HUDEP-2 (cell line): Measurements from ENCODE around the gene MIER2.

Experiments
- DNase-seq, 76 experiments: peaks; one replicate each; lab custom pipeline; 2025; ENCODE audit not compliant: unreplicated experiment in 76 of 76; lab: John Stamatoyannopoulos, UW

Gene MIER2

DNA sequence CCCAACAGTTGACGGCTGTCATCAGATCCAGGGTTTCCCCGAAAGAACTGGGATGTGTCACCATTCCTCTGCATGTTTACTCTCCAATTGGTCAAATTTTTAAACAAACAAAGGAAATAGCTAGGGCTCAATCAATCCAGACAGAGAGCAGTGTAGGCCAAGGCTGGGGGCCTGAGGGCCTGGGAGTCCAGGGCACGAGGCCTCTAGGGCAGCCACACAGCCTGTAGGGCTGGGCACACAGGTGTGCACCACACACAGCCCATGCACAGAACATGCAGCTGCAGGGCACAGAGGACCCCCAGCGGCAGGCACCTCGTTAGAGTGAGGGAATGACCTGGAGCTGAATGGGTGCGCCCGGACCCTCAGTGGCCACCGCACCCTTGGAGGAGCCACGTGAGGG is 9.5 kb downstream of the MIER2 start:
- no peak for DNase-seq

DNA sequence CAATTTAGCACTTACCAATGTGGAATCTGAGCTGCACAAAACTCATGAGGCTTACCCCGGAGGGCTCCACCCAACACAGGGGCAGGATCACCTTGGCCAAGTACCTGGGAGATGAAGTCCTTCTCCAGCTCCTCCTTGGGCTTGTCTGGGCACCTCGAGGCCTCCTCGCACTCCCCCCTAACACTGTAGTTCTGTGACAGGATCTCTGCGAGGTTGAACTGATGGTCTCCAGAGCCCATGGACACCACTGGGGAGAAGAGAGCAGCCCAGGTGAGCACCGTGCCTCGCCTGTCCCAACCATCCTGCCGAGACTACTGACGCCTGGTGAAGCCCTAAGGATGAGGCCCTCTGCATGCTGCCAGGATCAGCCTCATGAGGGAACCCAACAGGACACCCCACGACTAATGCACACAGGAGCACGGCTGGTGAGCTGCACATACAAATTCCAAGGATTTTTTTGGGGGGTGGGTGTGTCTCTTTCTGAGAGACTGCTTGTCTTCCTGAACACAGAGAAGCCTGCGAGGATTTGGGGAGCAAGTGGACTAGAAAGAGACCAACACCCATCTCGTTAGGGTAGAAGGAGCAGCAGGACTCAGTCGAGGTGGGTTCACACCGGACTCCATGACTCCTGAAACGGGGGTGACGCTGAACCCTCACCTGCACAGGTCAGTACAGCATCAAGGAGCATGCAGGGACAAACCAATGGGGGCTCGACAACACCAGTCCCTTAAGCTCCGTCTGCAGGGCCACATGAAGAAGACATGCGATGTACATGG is 10.1 kb downstream of the MIER2 start:
- no peak for DNase-seq

DNA sequence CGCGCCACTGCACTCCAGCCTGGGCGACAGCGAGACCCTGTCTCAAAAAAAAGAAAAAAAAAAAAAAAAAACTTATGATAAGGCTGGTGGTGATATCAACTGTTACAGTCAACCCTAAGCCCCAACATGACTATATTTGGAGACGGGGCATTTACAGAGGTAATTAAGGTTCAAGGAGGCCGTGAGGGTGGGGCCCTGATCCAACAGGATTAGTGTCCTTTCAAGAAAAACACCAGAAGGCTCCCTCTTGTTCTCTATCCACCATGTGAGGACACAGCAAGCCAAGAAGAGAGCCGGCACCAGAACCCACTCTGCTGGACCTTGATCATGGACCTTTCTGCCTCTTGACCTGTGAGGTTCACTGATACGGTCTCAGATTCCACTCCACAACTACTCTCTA is 14.1 kb downstream of the MIER2 start:
- no peak for DNase-seq

DNA sequence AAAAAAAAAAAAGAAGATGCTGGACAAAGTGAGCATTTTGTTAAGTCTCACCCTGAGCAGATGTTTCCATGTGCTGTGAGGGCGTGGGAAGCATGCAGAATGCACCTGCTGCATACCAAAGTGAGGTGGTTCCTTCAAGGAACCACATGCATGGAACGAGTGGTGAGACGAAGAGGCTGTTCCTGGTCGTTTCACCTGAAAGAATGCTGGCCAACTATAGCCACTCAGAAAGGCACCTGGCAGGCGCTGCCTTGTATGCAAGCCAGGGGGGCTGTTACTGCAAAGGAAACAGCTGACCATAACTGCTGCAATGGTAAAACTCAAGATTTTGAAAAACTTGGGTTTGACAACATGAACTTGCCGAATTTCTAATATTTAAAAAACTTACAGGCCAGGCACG is 14.7 kb downstream of the MIER2 start:
- DNase-seq: no peak

DNA sequence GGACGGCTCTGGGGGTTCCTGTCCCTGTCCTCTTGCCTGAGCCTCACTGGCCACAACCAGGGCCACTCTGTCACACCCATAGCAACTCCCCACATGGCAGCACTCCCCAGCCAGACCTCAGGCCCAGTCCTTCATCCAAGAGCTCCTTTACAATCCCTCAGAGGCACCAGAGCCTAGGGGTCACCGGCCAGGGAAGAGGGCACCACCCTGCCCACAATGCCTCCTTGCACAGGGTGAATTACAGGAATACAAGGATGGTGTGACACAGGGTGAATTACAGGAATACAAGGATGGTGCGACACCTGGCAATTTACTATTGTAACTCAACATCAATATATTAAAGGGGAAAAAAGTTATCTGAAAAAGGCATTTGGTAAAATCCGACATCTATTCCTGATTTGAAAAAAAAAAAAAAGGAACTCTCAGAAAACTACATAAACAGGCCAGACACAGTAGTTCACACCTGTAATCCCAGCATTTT is 16.5 kb downstream of the MIER2 start:
- DNase-seq: no peak

DNA sequence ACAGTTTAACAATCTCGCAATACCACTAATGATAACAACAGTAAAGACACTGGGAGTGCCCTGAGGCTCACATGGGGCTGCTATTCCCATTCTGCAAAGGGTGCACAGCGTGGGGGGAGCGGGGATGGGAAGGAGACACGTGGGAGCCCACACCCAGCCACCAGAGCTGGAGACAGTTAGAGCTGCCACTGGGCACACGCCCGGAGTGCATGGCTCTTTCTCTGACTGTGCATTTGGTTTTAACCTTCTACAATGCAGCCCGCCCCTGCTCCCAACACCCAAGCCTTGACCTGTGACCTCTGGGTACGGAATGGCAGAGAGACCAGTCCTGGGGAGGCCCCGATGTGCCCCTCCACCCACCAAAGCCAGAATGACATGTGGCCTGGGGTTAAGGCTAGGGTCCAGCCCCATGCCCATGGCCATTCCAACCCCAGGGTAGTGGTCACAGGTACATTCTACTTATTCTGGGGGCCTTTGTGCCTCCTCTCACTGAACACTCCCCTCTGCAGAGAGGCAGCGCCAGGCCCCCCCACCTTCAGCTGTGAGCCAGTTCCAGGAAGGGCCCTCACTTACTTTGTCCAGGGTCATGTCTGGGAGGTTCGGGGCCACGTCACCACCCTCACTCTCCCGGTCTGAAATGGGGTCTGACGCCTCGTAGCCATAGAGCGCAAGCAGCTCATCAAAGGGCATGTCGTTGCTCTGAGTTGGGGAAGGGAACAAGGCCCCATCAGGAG is 17.1 kb downstream of the MIER2 start:
- no peak for DNase-seq

DNA sequence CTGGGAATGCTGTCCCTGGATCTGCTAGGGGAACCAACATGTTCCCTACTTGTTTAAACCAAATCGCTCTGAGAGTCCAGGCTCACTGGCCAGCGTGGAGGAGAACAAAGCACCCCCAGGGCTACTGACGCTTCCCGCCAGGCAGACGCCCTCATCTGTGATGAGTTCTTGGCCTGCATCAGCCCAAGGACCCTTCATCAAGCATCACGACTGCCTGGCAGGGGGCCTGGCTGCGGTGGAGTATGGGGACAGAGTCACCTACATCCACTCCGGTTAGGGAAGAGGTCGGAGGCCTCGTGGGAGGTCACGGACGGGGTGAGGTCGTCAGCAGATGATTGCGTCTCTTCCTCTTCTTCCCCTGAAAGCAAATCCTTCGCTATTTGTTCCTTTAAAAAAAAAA is 17.7 kb downstream of the MIER2 start:
- DNase-seq: no peak

DNA sequence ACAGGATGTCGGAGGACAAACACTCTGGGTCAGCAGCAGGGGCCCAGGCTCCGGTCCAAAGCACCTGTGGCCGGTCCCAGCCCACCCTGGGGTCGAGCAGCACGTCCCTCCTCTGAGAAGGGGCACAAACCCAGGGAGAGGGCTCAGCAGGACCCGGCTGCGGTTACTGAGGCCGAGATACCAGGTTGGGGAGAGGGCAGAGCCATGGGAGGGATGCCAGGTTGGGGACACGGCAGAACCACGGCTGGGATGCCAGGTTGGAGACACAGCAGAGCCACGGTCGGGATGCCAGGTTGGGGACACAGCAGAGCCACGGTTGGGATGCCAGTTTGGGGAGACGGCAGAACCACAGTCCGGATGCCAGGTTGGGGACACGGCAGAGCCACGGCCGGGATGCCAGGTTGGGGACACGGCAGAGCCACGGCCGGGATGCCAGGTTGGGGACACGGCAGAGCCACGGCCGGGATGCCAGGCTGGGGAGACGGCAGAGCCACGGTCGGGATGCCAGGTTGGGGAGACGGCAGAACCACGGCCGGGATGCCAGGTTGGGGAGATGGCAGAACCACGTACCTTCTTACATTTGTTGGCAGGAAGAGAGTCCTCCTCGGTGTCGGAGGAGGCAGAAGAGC is 18.5 kb downstream of the MIER2 start:
- no peak for DNase-seq

DNA sequence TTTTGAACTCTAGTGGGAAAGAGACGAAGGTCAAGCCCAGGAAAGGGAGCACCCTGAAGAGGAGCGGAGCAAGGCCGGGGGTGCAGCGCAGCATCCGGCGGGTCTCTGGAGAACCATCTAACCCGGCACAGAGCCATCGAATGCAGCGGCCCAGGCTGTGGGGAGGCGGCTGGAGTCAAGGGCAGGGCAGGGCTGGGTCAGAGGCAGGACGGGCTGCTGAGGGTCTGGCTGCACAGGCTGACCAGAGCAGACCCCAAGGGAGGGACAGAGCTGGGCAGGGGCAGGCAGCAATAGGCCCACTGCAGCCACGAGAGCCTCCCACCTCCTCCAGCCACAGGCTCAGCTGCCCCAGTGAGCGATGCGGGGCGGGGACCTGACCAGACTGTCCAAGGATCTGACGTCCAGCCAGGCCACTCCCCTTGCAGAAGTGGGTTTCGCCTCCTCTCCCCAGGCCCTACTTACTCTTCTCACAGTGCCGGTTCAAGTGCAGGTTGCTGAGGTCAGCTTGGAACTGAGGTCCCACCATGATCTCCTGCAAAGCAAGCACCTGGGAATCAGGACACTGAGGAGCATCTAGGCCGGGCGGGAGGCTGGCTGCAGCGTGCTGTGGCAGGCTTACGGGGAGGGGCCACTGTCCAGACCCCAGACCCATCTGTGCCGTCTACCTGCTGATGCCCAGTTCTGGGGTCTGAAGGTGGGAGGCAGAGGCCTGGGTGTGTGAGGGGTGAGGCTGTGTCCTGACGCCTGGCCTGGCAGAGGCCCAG is 19.2 kb downstream of the MIER2 start:
- no peak for DNase-seq

DNA sequence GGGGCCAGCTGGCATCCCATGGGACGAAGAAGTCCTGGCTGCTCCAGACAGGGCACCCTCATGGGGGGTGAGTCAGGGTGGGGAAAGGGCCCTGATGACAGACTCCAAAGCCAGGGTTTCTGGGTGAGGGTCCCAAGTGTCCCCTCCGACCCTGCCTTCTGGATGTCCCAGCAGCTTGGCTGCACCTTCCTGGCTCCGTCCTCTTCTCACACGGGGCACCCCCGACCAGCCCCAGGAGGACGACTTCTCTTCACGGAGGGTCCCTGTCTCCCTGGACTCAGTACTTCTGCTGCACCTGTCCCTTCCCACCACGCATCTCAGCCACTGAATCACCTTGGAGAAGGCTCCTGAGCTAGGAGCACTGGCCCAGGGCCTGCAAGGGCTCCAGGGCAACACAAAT is 19.9 kb downstream of the MIER2 start:
- no peak for DNase-seq

DNA sequence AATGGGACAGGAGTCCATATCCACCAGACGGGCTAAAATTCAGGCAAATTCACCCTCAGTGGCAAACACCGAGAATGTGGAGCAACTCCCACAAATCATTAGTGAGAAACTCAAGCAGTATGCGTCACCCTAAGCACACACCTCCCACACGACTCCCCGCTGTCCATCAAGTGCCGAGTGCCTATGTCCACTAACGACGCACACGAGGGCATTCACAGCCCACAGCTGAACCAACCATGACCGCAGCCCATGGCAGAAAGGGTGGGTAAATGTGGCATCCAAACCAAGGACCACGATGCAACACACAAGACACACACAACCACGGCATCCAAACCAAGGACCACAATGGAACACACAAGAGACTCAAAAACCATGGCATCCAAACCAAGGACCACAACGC is 22.0 kb downstream of the MIER2 start:
- no peak for DNase-seq

DNA sequence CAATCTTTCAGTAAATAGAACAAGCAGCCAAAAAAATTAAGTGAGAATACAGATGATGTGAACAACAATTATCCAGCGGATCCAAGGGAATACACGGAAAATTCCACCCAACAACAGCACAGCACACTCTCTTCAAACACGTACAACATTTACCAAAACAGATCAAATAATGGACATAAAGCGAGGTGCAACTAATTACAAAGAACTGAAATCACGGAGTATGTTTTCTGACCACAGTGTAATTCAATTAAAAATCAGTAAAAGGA is 26.2 kb downstream of the MIER2 start:
- no peak for DNase-seq

DNA sequence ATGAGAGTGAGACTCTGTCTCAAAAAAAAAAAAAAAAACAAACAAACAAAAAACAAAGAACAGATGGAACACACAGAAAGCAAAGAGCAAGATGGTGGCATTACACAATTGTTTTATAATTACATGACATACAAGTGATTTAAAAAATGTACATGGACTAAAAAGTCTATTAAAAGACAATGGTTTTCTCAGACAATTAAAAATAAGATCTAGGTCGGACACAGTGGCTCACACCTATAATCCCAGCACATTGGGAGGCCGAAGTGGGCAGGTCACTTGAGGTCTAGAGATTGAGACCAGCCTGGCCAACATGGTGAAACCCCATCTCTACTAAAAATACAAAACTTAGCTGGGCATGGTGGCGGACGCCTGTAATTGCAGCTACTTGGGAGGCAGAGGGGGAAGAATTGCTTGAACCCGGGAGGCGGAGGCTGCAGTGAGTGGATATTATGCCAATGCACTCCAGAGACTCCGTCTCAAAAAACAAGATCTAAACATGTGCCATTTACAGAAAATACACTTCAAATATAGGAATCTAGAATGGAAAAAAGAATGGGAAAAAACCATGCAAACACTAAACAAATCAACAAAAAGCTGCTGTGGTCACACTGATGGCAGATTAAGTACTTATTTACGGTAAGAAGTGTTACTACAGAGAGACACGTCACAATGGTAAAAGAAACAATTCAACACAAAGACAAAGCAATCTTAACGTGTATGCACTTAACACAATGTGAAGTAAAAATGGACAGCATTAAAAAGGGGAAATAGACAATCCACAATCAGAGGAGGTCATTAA is 26.7 kb downstream of the MIER2 start:
- no peak for DNase-seq

DNA sequence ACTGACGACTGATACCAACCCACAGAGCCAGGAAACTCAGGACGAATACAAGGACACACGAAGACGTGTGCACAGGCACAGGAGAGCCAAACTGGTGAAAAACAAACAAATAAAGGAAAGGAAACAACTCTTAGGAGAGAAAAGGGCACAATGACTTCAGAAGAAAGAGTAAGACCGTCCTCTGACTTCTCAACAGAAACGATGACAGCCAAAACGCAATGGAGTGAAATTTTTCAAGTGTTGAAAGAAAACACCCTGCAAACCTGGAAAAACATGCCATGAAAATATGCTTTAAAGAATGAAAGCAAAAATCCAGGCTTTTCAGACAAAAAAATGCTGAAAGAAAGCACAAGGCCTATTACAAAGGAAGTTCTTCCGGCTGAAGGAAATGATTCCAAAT is 28.8 kb downstream of the MIER2 start:
- DNase-seq: no peak

DNA sequence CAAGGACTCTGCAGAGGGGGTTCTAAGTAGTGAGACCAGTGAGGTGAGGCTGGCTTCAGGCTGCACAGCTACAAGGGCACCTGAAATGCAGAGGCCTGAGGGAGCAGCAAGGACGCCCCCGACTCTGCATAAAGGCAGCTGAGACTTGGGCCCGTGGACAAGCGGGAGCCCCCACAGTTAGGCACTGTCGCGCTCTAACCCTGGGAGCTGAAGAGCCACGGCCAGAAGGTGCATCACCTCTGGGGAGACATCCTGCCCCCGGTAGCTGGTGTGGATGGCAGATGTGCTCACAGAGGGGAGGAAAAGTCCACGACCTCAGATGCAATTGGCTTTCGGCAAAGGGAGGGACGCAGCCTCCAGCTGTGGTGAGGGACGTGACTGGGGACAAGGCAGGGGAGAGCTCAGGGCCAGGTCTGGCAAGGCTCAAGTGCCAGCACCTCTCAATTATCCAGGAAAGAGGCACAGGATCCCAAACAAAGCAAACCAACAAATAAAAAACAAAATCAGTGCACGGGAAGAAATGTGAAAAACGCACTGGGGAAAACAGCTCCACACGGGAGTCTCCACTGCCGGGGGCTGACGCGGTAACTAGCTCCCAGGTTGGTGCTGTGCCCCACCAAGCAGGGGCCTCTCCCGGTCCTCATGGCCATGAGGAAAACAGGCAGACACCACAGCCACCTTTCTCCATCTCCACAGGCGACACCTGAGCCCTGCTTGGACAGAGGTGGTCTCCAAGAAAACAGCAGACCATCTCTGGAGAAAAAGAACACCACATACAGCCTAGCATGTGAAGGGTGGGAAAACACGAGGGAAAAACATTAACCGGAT is 30.4 kb downstream of the MIER2 start:
- DNase-seq: no peak

DNA sequence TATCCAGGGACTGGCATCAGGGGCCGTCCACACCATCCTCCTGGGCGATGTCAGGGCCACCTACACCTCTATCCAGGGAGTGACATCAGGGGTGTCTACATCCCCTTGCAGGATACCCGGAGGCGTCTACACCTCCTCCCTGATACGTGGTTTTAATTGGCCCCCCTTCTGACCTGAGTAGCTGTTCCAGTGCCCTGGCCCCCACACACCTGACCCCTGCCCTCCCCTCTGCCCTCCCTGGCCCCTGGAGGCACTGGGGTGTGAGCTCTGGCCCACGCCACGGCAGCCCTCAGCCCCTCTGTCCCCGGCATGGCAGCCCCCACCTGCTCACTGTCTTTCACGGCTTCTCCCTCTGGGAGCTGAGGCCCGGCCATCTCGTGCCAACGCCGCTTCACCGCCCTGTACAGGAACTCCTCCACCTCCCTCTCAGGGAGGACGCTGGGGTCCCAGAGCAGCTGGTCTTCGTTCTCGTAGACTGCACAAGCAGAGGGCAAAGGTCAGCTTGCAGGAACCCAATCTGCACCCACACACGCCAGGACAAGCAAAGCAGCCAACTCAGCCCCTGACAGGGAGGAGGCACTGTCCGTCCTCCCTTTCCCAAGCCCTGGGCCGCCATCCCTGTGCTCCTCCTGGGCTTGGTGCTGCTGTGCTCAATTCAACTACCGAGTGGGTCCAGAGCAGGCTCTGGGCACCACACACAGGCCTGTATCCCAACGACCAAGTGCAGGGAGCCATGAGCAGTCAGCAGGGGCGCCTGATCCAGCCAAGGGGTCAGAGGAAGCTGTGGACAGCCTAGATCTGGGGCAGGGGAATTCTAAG is 31.2 kb downstream of the MIER2 start:
- no peak for DNase-seq

DNA sequence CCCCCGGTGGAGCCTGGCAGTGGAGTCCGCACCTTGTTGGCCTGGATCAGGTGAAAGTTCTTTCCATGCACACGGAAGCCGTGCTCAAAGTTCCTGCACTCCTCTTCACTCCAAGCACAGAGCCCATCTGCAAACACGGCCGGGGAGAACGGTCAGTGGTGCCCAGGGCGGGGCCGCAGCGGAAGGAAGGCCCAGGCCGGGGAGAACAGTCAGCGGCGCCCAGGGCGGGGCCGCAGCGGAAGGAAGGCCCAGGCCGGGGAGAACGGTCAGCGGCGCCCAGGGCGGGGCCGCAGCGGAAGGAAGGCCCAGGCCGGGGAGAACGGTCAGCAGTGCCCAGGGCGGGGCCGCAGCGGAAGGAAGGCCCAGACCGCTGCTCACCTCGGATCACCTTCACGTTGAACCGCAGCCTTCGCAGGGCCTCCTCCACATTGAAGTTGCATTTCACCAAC is 32.8 kb downstream of the MIER2 start:
- DNase-seq: no peak

DNA sequence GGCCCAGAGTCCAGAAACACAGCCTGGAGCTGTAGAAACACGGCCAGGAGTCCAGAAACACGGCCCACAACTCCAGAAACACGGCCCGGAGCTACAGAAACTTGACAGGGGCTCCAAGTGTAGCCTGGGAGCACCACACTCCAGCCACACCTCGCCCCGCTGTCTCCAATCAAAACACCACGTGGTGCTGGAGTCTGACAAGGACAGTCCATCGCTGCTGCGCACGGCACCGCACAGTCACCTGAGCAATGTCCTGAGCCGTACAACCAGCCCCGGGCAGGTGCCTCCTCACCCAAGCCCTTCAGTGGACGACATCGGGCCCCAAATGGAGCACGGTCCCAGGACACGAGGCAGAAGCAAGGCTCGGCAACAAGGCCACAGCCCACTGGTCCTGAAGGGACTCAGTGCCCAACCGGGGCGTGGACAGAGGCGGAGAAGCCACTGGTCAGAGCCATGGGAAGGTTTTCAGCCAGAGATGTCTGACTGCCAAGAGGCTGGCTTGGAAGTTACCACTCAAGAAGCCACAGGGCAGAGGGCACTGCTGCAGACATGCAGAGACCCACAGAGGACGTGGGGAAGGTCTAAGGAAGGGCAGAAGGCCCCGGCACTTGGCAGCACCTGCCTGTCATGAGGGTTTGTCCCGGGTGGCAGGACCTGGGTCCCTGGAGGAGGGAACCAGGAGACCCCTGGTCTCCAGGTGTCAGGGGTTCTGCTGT is 33.7 kb downstream of the MIER2 start:
- DNase-seq: no peak
